Suppressor macrophage treated with lipopolysaccharide for 4 hours (primary cell): ENCODE results near the gene CYB5R2.

ENCODE experiments used
- DNase-seq: peaks from one replicate; pipeline ENCODE4 v3.0.0-alpha.2; 2020

The CYB5R2 gene

DNA sequence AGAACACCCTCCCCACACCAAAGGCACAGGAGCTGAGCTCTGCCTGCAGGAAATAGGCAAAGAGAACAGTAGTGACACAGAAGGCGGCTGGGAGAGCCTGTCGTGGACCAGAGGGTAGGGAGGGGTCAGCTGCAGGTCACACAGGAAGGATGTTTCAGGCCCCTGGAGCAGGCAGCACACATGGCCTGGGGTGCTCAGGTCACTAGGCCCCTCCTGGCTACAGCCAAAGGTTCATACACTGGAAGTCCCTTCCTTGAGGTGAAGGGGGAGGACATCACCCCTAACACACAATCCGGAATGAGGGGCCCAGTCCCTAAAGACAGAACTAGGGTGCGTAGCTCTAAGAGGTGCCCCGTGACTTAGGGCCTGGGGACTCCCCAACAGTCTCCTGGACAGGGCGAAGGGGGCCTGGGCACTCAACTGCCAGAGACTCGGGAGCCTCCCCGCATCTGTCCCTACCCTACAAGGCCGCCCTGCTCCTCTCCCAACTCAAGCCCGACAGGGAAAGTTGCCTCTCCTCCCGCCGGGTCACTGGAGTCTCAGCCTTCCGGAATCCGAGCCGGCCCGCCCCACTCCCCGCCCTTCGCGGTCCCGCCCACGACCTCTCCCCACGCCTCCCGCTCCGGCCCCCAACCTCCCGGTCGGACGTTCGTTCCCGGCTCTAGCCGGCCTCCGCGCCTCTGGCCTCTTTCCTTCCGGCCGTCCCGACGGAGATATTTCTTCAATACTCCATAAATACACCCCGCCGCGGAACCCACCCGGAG lies at the start of gene CYB5R2:
TSS of gene CYB5R2 (minus strand) at position 541 of the 764 bp plus-strand sequence. CDS start 675 bp downstream, outside the sequence.
- peak; percentile 37 for DNase-seq

DNA sequence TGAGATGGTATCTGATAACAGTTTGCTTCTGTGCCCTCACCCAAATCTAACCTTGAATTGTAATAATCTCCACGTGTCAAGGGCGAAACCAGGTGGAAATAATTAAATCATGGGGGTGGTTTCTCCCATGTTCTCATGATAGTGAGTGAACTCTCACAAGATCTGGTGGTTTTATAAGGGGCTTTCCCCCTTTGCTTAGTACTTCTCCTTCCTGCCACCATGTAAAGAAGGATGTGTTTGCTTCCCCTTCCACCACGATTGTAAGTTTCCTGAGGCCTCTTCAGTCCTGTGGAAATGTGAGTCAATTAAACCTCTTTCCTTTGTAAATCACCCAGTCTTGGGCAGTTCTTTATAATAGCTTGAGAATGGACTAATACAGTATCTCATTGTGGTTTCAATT lies 41.5 kb upstream of the CYB5R2 start:
- DNase-seq = peak; percentile 13

DNA sequence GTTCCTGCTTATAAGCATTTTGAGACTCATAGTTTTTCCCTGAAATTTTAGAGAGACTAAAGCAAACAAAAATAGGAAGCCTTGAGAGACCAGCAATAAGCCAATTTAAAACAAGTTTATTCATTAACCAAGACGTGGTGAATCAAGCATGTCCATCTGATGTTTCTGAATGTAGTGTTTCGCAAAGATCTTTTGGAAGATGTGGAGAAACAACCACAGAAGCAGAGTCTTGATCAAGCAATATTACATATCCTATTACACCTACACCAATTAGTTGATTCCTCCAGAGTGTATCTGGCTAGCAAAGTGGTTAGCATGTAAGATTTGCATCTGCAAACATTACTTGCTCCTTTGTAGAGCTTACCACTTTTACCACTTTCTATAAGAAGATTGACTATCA lies 33.1 kb upstream of the CYB5R2 start, which contains the start of gene OVCH2:
TSS of gene OVCH2 (minus strand) at position 101 of the 400 bp plus-strand sequence. CDS start at position 18, 83 bp downstream.
- no peak for DNase-seq

DNA sequence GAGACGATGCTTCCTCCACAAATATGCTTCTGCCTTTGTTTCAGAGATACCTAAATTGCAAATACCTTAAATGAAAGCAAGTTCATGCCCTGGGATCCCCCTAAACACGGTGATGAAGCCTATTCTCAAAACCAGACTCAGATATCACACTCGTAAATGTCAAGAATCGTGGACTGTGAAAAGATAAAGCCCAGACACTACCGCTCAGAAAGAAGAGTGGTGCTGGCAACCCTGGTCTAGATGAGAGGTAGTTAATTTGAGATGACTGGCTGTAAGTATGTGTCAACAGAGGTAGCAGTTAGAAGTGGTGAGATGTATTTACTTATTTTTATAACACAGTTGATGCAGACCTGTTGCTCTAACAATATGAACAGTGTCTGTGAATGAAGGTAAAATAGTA lies 30.4 kb upstream of the CYB5R2 start:
- no peak for DNase-seq

DNA sequence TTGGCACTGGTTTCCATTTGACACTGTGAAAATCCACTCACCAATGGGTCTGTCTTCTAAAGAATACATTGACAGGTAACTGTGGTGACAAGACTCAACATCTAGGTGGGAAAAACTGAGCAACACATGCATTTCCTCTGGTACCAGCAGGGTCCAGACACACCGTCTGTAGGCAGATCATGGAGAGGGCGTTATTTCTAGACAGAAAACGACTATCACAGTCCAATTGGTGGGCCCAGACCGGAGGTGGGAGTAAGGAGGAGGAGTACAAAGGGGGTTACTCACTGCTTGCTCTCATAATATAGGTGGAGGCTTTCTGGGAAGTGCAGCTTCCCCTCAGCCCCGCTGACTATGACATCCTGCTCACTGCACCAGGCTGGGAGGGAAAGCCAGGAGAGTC lies 23.1 kb upstream of the CYB5R2 start:
- DNase-seq = no peak

DNA sequence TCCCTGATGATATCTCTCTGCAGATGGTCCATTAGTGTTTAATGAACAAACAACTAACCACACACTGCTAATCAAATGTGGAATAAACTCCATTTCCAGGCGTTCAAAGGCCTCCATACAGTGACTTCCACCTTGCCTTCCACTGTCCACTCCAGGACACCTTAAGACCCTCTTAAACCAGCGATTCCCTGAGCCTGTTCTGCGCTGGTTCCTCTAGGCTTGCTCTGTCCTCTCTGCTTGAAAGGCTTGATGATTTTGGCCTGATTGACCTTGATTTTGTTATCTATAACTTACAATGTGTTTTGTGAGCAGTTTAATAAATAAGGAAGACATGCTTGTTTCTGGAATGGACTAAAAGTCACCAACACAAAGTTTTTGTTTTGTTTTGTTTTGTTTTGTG lies 20.9 kb upstream of the CYB5R2 start:
- DNase-seq = no peak

DNA sequence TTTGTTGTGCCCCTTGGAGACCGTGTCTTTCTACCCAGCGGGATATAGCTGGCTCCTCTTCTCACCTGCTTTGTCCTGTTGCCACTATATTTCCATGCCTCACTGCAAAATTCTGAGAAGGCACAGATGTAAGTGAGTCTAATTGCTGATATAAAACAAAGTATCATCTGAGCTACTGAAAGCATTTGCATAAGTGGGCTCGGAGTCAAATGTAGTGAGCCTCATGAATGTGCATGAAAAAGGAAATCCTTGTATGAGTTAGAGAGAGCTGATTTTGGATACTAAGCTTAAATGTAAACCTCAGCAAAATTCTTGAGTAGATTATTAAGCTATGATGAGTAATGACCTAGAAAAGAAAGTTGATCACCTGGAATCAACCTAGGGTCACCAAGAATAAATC lies 19.1 kb upstream of the CYB5R2 start:
- DNase-seq = no peak

DNA sequence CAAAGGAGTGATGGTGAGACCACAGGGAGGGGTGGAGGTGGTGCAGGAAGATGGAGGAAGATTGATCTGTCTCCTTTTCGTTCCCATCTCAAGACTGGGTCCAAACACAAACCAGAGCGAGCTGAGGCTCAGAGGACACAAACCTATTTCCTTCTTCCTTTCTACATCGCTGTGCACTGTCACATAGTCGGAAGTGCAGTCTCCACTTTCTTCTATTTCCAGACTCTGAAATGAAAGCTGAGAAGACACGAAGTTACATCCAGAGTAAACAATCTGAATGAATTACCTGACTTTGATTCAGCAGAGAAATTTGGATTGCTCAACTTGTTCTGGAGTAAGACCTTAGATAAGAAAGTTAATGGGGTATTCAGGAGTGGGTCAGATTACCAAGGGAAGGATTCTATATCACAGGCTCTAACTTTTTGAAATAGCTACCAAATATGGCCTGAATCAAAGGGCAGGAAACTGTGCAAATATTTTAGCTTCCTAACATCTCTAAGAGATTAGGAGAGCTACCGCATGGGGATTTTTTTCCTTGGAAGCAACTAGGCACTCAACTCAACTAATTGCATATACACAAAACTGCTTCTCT lies 18.6 kb upstream of the CYB5R2 start:
- no peak for DNase-seq

DNA sequence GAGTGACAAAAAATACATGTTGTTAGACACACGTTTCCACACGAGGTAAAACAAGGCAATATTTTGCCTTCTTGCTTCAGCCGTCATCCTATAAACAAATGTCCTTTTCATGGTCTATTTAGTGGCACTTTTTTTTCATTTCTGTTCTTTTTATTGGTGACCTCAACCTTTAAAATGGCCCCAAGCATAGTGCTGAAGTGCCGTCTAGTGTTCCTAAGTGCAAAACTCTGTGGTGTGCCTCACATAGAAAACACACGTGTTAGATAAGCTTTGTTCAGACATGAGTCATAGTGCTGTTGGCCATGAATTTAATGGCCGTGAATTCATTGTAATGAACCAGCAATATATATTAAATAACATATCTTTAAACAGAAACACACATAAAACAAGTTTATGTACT lies 17.3 kb upstream of the CYB5R2 start:
- peak; percentile 28 for DNase-seq

DNA sequence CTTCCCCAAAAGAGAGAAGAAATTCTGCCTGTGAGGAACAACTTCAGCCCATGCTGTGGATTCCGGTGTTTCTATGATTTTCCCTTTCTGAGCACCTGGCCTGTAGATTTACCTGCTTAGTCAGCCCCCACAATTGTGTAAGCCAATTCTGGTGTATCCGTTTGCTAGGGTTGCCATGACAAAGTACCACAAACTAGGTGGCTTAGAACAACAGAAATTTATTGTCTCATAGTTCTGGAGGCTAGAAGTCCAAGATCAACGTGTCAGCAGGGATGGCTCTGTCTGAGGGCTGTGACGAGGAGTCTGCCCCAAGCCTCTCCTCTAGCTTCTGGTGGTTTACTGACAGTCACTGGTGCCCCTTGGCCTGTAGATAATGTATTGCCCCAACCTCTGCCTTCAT lies 15.9 kb upstream of the CYB5R2 start:
- no peak for DNase-seq

DNA sequence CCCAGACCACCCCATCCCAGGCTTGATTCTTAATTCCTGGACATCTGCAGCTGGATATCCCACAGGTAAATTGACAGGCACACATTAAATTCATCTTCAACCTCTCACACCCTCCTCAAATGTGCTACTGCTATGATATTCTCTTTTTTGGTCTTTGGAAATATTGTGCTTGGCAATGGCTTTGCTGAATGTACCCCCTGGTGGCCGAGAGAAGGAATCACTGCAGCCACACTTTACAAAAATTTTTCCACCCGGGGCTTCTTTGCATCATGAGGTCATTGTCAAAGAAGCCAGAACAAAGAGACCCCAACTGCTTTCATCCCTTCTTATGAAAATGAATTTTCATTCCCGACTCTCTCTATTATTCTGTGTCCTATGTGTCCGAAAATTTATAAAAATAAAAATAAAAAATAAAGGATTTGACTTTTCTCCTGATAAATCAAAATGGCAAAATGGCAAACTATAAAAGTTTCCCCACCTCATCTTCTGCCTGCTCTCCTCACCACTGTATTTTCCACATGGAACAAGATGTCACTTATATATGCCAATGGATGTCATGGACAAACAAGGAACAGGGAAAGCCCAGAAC lies 15.0 kb upstream of the CYB5R2 start:
- peak; percentile 55 for DNase-seq

DNA sequence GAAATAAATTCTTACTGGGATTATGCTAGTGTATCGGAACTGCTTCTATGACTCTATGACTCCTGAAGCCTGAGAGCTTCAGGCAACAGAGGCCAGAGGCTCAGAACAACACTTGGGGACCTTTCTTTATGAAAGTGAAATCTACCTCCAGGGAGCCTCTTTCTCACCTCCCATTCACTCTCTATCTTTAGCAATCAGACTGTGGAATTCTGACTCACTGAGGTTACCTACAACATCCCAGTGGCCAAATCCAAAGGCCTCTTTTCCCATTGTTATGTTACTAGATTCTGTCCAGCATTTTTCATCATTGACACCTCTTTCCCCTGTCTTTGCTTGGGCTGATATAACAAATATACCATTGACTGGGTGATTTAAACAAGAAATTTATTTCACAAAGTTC lies 14.1 kb upstream of the CYB5R2 start:
- no peak for DNase-seq

DNA sequence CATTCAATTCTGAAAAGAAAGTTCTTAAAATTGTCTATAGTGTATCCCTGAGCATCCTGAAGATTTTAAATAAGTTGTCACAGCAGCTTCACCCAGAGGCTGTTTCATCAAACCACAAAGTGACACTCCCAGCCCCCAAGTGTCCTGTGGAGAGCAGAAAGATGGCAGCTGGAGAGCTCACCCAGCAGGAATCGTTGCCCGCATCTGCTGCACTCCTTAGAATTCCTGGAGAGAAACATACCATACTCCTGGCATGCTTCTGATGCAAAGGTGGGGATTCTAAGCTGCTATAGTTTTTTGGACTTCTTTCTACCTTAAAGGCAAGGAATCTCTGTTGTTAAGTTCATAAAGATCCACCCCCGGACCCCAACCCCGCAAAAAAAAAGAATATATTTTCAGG lies 13.5 kb upstream of the CYB5R2 start:
- no peak for DNase-seq

DNA sequence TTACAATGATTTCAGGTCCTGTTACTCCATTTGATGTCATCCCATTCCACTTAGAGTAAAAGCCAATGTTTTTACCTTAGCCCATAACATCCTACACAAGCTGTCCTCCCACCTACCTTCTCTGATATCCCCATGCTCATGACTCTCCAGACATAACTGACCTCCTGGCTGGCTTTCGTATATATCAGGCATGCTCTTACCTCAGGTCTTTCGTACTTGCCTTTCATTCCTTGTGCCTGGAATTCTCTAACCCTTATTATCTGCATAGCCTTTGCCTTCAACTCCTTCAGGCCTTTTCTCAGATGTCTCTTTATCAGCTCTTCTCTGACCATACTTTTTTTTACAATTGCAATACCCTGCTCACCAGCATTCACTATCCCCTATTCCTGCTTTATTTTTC lies 10.3 kb upstream of the CYB5R2 start:
- DNase-seq = no peak

DNA sequence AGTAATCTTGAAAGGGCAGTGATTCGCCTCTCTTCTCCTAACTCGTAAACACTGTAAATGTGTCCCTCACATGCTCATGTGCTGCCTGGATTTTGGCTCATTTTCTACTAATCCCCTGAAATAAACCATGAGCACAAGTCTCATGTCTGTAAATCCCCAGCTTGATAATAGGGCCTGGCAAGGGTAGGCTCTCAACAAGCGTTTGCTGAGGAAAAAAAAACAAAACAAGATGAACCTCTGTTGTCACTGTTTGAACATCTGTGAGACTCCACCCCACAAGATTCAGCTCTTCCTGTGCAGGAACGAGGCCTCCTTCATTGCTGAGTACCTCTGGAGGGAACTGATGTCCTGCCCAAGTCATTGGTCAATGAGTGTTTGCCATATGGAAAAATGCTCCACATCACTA lies 4.5 kb upstream of the CYB5R2 start:
- DNase-seq = no peak

DNA sequence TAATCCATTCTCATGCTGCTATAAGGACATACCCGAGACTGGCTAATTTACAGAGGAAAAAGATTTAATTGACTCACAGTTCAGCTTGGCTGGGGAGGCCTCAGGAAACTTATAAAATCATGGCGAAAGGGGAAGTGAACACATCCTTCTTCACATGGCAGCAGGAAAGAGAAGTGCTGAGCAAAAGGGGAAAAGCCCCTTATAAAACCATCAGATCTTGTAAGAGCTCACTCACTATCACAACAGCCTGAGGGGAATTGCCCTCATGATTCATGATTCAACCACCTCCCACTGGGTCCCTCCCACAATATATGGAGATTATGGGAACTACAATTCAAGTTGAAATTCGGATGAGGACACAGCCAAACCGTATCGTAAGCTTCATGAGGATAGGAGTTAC lies 3.8 kb upstream of the CYB5R2 start:
- DNase-seq = peak; percentile 81

DNA sequence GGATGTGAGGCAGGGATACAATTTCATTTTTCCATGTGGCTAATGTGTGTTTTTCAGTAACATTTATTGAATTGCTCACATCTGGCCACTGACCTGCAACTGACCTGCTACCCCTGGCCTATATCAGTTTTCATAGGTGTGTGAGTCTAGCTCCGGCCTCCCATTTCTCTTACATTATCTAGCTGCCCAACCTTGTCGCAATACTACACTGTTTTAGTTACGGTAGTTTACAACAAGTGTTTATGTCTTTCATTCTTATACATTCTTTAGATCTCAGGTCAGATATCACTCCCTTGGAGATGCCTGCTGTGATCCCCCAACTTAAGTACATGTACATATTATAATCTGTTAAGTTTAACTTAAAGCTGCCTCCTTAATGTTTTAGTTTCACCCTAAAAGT lies 2.3 kb upstream of the CYB5R2 start:
- no peak for DNase-seq

DNA sequence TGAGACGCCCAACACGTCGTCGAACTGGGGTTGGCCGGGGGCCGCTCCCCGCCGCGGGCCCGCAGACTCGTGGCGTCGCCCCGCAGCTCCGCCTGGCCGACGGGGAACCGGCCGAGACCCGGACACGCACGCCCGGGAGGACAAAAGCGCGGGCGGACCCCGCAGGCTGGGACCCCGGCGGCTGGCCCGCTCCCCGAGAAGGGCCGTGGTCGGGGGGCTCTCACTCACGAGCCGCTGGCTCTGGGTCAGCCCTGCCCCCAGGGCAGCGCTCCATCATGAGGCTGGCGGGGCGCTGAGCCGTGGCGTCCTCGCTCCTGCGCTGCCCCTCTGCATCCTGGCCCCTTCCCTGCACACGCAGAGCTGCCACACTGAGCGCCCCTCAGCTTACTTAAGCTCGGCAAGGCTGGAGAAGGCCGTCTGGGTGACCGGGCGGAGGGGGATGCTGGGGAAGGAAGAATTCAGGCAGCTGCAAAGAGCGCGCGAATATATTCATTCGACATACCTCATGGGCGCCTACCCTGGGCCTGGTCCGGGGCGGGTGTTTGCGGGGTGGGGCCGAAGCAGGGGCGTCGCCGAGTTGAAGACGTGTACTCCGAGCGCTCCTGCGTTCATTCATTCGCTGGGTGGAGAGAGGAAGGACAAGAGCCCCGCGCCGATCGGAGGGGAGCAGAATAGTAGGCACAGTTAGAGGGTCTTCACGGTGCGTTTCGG lies 579 bp upstream of the CYB5R2 start:
- DNase-seq = no peak

DNA sequence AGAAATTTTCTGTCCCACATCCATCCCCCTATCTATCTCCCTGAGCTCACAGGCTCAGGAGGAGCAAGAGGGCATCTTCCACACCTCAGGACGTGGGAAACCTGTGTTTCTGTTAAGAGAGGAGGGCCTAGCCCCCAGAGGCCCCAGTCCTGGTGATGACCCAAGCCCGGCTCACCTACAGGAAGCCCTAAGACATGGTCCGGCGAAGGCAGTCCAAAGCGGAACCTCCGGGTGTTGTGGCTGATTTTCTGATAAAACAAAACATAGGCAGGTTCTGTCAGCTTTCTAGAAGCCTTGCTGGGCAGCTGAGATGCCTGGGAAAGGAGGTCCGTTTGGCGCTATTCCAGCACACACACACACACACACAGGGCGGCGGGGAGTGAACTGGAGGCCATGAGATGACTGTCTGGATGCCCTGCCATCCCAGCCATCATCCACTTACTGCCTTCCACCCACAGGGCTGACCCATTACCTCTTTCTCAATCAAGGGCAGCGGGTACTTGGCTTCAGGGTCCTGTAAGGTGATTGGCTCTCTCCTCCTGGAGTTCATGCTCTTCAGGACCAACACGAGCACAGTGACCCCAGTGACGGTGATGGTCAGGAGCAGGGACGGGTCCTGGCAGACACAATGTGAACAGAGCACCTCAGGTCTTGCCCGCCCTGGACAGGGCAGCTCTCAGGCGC lies 882 bp downstream of the CYB5R2 start:
- DNase-seq = no peak

DNA sequence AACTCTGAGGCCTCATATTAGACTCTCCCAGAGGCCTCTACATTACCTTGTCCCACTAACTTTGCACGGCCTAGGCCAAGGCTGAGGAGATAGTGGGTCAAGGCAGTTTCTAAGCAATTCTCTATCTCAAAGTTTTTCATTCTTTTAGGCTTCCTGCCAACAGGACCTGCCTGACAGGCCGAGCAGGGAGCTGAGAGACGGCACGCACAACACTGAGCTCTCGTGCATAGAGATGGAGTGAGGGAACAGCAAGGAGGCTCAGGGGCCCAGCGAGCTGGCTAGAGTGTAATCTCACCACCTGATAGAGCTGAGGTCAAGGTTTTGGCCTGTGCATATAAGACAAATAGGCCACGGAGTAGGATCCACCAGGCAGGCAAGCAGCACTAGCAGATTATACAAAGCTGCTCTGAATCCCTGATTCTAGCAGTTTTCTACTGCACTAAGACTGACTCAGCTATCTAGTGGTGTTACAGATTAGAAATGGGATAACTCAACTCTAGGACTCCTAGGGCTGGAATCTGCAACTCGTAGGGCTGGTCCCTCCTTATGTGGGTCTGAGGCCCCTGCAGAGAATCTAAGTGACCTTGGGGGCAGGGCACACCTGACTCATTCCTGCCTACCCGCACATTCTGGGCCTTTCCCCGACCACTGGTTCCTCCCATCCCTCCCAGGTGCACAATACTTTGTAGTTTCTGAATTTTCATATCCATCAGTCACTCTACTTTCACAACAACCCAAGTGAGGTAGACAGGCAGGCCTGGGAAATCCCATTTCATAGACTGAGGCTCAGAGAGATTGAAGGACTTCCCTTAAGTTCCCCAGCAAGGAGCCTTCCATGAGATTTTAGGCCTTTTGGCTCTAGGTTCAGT lies 1.7 kb downstream of the CYB5R2 start:
- DNase-seq = no peak

DNA sequence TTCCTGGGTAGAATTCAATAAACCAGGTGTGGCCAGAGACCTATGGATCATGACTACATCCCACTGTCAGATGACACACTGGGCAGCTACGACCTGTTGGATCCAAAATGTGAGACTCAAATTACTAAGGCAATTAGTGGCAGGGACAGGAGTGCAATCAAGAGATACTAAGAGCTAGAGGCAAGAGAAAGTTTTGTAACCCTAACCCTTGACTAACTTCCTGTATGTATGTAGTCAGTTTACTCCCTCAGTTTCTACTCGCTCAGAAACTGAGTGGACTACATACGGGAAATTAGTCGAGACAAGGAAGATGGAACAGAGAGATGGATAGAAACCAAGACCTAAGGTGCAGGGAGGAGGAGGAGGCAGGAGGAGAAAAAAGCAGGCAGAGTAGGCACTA lies 2.7 kb downstream of the CYB5R2 start:
- peak; percentile 60 for DNase-seq

DNA sequence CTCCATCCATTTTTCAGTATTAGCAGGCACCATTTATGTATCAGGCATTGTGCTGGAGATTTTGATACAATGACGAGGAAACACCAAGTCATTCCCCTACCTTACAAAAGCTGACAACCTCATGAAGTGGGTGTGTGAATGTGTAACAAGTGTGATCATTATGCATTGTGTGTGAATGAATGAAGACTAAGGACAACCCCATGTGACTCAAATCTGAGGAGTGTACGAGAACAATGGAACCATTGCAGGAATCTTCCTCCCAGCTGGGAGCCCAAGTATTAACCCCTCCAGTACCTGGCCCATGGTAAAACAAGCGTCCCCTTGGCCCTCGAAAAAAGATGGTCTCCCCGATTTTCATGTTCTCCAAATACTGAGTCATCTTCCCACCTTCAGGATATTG lies 4.4 kb downstream of the CYB5R2 start:
- no peak for DNase-seq
